Ishikawa (cell line): ENCODE data around the gene PHKA2.

Experiments used
- CEBPB ChIP-seq: IDR thresholded peaks from 2 replicates; pipeline ENCODE4 v1.6.1; 2012
- CREB1 ChIP-seq: IDR thresholded peaks from 2 replicates; pipeline ENCODE4 v1.6.1; 2012; ENCODE audit warnings: low read depth
- EGR1 ChIP-seq: IDR thresholded peaks from 2 replicates; pipeline ENCODE4 v1.6.1; 2012
- FOXM1 ChIP-seq: IDR thresholded peaks from 2 replicates; pipeline ENCODE4 v1.6.1; 2012; ENCODE audit warnings: low read depth, borderline replicate concordance
- MAX ChIP-seq: IDR thresholded peaks from 2 replicates; pipeline ENCODE4 v1.6.1; 2012
- NFIC ChIP-seq: IDR thresholded peaks from 2 replicates; pipeline ENCODE4 v1.6.1; 2012
- RAD21 ChIP-seq: IDR thresholded peaks from 2 replicates; pipeline ENCODE4 v1.6.1; 2012; ENCODE audit warnings: low read depth
- REST ChIP-seq: IDR thresholded peaks from 2 replicates; pipeline ENCODE4 v1.6.1; 2012; ENCODE audit warnings: low read depth, mild to moderate bottlenecking
- TAF1 ChIP-seq: IDR thresholded peaks from 2 replicates; pipeline ENCODE4 v1.6.1; 2012; ENCODE audit warnings: low read depth, mild to moderate bottlenecking
- TCF12 ChIP-seq: IDR thresholded peaks from 2 replicates; pipeline ENCODE4 v1.6.1; 2012; ENCODE audit warnings: low read depth
- TEAD4 ChIP-seq: IDR thresholded peaks from 2 replicates; pipeline ENCODE4 v1.6.1; 2012
- USF1 ChIP-seq: IDR thresholded peaks from 2 replicates; pipeline ENCODE4 v1.6.1; 2012
- YY1 ChIP-seq: IDR thresholded peaks from 2 replicates; pipeline ENCODE4 v1.6.1; 2012; ENCODE audit warnings: low read depth
- ZBTB7A ChIP-seq: IDR thresholded peaks from 2 replicates; pipeline ENCODE4 v1.6.1; 2012; ENCODE audit warnings: low read depth

The PHKA2 gene

GRCh38 chrX:18861511-18861910 lies 122.4 kb downstream of the PHKA2 start:
- TF ChIP-seq TEAD4 (no peak), CEBPB (no peak), TCF12 (no peak), TAF1 (no peak), RAD21 (no peak)

- TF ChIP-seq TEAD4 (no peak), TAF1 (no peak), MAX (no peak), YY1 (no peak), TCF12 (no peak), ZBTB7A (no peak), FOXM1 (no peak), NFIC (no peak), CREB1 (no peak), REST (no peak), USF1 (no peak), EGR1 (no peak)
Observed at GRCh38 chrX:18856645-18856997, 127.3 kb downstream of the PHKA2 start.

- TF ChIP-seq MAX (no peak), TAF1 (no peak), TEAD4 (no peak), USF1 (no peak)
Observed at GRCh38 chrX:18855919-18856644, 127.8 kb downstream of the PHKA2 start.
